Esophagus (tissue), 2 donors: ENCODE data around the gene MGAT4D. TPM values are rescaled to one million over a fixed set of nuclear protein-coding genes. Genes with fewer than 3 reads are reported as not detected.
A peak's percentile ranks its signal among the peaks of the same experiment; 100 is the strongest.
"Not testable (repeated sequence)": the region's sequence is repeated elsewhere in the genome, so short reads cannot be mapped to it uniquely, and the experiment has no call there.

Experiments
- H3K27ac ChIP-seq, 2 donors: one replicate each; pipeline ENCODE4 v1.5.1; 2013; ENCODE audit warnings: low read depth in 2 of 2, mild to moderate bottlenecking in 2 of 2, inconsistent platforms in 1 of 2, low read length in 1 of 2, moderate library complexity in 1 of 2
- H3K27me3 ChIP-seq, 2 donors: one replicate each; pipeline ENCODE4 v1.6.1; 2013; ENCODE audit warnings: low read length in 2 of 2, control low read depth in 1 of 2, mild to moderate bottlenecking in 1 of 2; ENCODE audit not compliant: insufficient read depth in 2 of 2, control insufficient read depth in 1 of 2
- H3K36me3 ChIP-seq, 2 donors: one replicate each; pipeline ENCODE4 v1.6.1; 2013; ENCODE audit warnings: low read length in 1 of 2; ENCODE audit not compliant: control insufficient read depth in 2 of 2, insufficient read depth in 2 of 2
- H3K4me1 ChIP-seq, 2 donors: one replicate each; pipeline ENCODE4 v1.6.1; 2013; ENCODE audit warnings: low read length in 1 of 2; ENCODE audit not compliant: control insufficient read depth in 2 of 2, insufficient read depth in 2 of 2
- H3K4me3 ChIP-seq, 2 donors: one replicate each; pipeline ENCODE4 v1.5.1; 2013; ENCODE audit warnings: low read length in 2 of 2, mild to moderate bottlenecking in 2 of 2, low read depth in 1 of 2, moderate library complexity in 1 of 2
- H3K9me3 ChIP-seq, 2 donors: one replicate each; pipeline ENCODE4 v1.6.1; 2013; ENCODE audit warnings: mild to moderate bottlenecking in 2 of 2, low read depth in 1 of 2, low read length in 1 of 2, moderate library complexity in 1 of 2; ENCODE audit not compliant: control insufficient read depth in 2 of 2, insufficient read depth in 1 of 2
- WGBS, 2 donors: extraction: QIAGEN DNeasy Blood & Tissue Kit; methylation state at CpG; one replicate each; pipeline ENCODE4 v1.1.7; 2013; 5-methylcytosine and 5-hydroxymethylcytosine counted together
- polyA plus RNA-seq, 2 donors: library from polyadenylated mRNA; stranded (reverse); fragments of 200-250 nt; gene quantifications; one replicate each; pipeline ENCODE4 v1.2.3, GENCODE V29; 2013
- donor health status: healthy with polysubstance abuse.
- donor health status: Bipolar disorder and iron deficiency.

The MGAT4D gene
- not detected for polyA plus RNA-seq

- Histone ChIP-seq H3K9me3 (peaks cover 2 to 4% of the 10 kb centered on the region in 2 donors), H3K27ac (no peak within 1 kb of the TSS), H3K27me3 (peaks cover 5 to 14% of the 10 kb centered on the region in 2 donors), H3K36me3 (no peaks in the 10 kb centered on the region), H3K4me1 (peaks cover 0 to 6% of the 10 kb centered on the region in 2 donors), H3K4me3 (peak within 1 kb of the TSS; percentile 25 to 34)
- WGBS, 2 donors, result 9 to 13% methylated on average over 41 to 68 of the region's 68 CpGs
These were observed at the start of gene MGAT4D for GRCh38 chr4:140497747-140498636. Gene MGAT4D (minus strand): TSS chr4:140498293. CDS start chr4:140498222, 71 bp downstream.

GRCh38 chr4:140533951-140534480 is 35.9 kb upstream of the MGAT4D start:
- no peaks in the 10 kb centered on the region for H3K9me3 ChIP-seq
- 79 to 81% methylated on average over 4 of the region's 4 CpGs for WGBS, 2 donors
- no peaks in the 10 kb centered on the region for H3K27me3 ChIP-seq
- no peak overlapping the region for H3K27ac ChIP-seq
- no peaks in the 10 kb centered on the region for H3K4me1 ChIP-seq
- no peak overlapping the region for H3K4me3 ChIP-seq
- H3K36me3 ChIP-seq, result peaks cover 0 to 4% of the 10 kb centered on the region in 2 donors

- H3K27me3 ChIP-seq, result no peaks in the 10 kb centered on the region
- 75 to 86% methylated on average over 1 of the region's 1 CpG for WGBS, 2 donors
- no peak overlapping the region for H3K4me3 ChIP-seq
- H3K36me3 ChIP-seq, result no peaks in the 10 kb centered on the region
- H3K9me3 ChIP-seq, result no peaks in the 10 kb centered on the region
- no peak overlapping the region for H3K27ac ChIP-seq
- H3K4me1 ChIP-seq, result no peaks in the 10 kb centered on the region
These were observed 31.3 kb upstream of the MGAT4D start for GRCh38 chr4:140529434-140529833.

GRCh38 chr4:140523857-140524742 is 26.0 kb upstream of the MGAT4D start, which contains the start of gene ELMOD2:
Gene ELMOD2 (plus strand): TSS chr4:140524168. CDS start chr4:140525429, 1,261 bp downstream.
- Histone ChIP-seq H3K27ac (peak within 1 kb of the TSS; percentile 88 to 94), H3K4me1 (no peaks in the 10 kb centered on the region), H3K27me3 (no peaks in the 10 kb centered on the region), H3K9me3 (no peaks in the 10 kb centered on the region), H3K4me3 (peak within 1 kb of the TSS; percentile 83 to 96), H3K36me3 (no peaks in the 10 kb centered on the region)
- 0 to 1% methylated on average over 74 to 77 of the region's 77 CpGs for WGBS, 2 donors

DNA sequence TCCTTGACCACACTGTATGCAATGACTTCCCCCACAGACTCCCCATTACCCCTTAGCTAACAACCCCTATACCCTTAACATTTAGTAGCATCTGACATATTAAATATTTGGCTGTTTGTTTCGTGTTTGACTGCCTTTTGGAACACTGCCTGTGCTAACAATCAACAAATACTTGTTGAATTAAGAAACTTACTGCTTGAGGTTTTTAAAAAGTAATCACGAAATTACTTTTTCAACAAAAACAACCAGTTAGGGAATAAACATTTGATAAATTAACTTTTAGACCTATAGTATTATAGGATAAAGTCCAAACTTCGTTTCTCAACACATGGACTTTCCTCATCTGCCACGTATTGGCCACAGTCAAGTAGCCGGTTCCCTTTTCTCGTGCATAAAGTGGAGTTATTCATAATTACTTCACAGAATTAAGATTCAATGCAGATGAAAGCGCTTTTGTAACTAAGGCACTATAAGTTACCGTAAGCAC is 25.3 kb upstream of the MGAT4D start:
- Histone ChIP-seq H3K4me1 (no peaks in the 10 kb centered on the region), H3K27ac (no peak overlapping the region), H3K4me3 (peak overlapping the region in 1 of 2 donors; percentile 96), H3K9me3 (no peaks in the 10 kb centered on the region), H3K27me3 (no peaks in the 10 kb centered on the region), H3K36me3 (no peaks in the 10 kb centered on the region)
- WGBS, 2 donors, result 10 to 19% methylated on average over 8 of the region's 8 CpGs

DNA sequence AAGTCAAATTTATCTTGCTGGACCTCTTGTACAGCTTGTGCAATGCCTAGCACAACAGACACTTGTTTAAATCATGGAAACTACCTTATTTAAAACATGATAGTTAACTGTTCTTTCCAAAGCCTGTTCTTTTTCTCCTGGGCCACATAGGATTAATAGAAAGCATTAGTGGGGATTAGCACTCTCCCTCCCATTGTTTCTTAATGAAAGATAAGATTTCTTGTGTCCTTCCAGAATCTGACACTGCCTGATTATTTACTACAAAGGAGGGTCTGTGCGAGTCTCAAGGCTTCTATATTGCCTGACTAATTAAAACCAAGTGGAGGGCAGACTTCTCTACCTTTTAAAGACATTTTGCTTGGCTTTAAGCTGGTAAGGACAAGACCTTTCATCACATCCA is 17.3 kb upstream of the MGAT4D start:
- Histone ChIP-seq H3K4me1 (no peaks in the 10 kb centered on the region), H3K36me3 (no peaks in the 10 kb centered on the region)
- 36 to 52% methylated on average over 1 of the region's 1 CpG for WGBS, 2 donors

DNA sequence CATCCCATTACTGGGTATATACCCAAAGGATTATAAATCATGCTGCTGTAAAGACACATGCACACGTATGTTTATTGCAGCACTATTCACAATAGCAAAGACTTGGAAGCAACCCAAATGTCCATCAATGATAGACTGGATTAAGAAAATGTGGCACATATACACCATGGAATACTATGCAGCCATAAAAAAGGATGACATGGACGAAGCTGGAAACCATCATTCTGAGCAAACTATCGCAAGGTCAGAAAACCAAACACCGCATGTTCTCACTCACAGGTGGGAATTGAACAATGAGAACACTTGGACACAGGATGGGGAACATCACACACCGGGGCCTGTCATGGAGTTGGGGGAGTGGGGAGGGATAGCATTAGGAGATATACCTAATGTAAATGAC is 15.7 kb upstream of the MGAT4D start:
- not testable (repeated sequence) for H3K4me1 ChIP-seq, H3K9me3 ChIP-seq, H3K36me3 ChIP-seq, H3K4me3 ChIP-seq, H3K27me3 ChIP-seq, H3K27ac ChIP-seq
- 86 to 90% methylated on average over 5 of the region's 5 CpGs for WGBS, 2 donors

More for the DNA sequence above, 17.3 kb upstream of the MGAT4D start:
- no peaks in the 10 kb centered on the region for H3K9me3 ChIP-seq
- H3K27me3 ChIP-seq, result no peaks in the 10 kb centered on the region
- H3K4me3 ChIP-seq, result no peak overlapping the region
- H3K27ac ChIP-seq, result no peak overlapping the region

DNA sequence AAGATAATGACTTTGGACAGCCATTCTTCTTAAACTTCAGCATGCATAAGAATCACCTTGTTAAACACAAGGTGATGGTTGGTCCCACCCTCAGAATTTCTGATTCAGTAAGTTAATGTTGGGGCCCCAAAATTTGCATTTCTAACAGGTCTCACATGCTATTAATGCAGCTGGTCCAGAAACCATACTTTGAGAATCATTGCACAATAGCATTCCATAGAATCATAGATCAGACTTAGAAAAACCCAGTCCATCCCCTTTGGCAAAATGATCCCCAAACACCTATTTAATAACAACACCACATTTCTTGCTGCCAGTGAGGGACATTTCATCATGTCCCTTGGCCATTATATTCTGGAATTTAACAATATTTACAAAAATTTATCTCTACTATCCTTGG is 6.2 kb upstream of the MGAT4D start:
- no peaks in the 10 kb centered on the region for H3K36me3 ChIP-seq
- H3K4me3 ChIP-seq, result no peak overlapping the region
- peaks cover 0 to 2% of the 10 kb centered on the region in 2 donors for H3K27me3 ChIP-seq

DNA sequence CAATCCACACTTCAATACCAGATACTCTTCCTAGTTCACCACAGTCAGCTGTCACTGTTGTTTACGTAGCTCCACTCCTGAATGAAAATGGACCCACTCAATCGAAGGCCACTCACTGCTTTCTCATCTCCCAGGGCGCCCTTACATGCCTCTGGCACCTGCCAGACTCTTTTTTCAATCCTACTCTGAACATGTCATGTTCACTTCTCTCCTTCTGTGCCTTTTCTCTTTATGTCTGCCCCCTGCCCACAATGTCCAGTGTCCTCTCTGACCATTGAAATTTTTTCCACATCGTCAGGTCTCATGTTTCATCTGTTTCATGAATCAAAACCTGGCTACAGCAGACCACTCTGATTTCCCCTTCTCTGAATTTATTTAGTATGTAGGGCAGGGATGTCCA is 1.3 kb upstream of the MGAT4D start:
- Histone ChIP-seq H3K27me3 (peaks cover 5 to 14% of the 10 kb centered on the region in 2 donors), H3K4me1 (peaks cover 0 to 6% of the 10 kb centered on the region in 2 donors), H3K27ac (no peak overlapping the region), H3K4me3 (no peak overlapping the region), H3K9me3 (peaks cover 2 to 4% of the 10 kb centered on the region in 2 donors), H3K36me3 (no peaks in the 10 kb centered on the region)
- 92 to 93% methylated on average over 4 of the region's 4 CpGs for WGBS, 2 donors

More for the DNA sequence above, 6.2 kb upstream of the MGAT4D start:
- H3K27ac ChIP-seq, result no peak overlapping the region
- H3K9me3 ChIP-seq, result no peaks in the 10 kb centered on the region
- H3K4me1 ChIP-seq, result no peaks in the 10 kb centered on the region
